Stimulated activated CD4-positive, alpha-beta T cell treated with anti-CD3 and anti-CD28 coated beads, Interleukin-4, amount 100 ng/mL, for 4 hours (primary cell): ENCODE results near the gene CCDC134.
"Not testable (repeated sequence)": the region's sequence is repeated elsewhere in the genome, so short reads cannot be mapped to it uniquely, and the experiment has no call there.

Source experiments
- DNase-seq, 2 experiments: peaks; one replicate each; pipeline ENCODE4 v3.0.0-alpha.2; 2020

The CCDC134 gene

DNA sequence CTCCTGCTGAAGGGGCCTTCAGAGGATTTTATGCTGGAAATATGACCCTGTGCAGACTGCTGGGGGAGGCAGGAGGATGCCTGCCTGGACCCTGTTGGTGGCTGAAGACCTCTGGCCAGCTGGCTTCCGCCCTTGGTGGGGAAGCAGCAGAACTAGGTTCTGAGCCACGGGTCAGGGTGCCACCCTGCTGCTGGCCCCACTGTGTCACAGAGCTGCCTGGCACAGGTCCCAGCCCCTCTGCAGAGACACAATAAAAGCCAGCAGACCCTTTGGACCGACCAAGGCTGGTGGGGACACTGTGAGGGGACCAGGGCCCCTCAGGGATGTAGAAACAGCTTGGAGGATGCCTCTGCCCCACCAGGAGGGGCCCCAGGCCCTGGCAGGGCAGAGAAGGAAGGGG is 25.5 kb downstream of the CCDC134 start:
- DNase-seq: no peak

DNA sequence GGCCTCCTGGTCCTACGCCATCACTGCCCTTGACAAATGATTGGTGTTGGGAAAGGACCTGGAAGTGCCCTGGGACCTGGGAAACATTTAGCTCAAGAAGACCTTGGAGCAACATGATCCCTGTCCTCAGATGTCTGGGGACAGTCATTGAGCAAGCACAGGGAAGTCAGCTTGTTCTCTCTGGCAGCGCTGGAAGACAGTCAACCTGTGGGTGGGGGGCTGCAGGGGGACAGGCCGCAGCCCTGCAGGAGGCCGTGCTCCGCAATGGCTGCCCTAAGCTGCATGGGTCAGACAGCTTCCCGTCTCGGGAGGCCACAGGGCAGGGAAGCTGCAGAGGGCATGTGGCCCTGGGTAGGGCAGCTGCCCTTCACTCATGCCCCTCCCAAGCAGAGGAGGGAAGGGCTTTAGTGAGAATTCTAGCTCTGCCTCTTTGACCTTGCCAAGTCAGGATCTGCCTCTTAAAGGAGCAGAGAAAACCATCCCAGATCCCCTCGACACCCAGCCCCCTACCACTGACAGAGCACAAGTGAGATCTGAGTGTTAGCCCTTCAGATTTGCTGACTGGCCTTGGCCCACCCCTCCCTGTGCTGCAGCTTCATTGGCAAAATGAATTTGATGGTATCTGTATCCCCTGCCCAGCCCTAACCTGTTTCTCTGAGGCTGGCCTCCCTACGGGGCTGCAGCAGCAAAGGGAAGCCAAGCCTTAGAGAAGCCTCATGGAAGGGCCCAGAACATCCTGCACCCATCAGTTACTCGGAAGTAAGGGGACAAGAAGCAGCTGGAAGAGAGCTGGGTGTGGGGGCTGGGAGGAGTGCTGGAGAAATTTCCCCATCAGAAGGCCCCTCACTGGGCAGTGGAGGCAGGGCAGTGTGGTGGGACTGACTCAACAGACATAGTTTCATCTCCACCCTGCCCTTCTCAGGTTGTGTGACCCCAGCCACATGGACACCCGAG is 26.2 kb downstream of the CCDC134 start:
- no peak for DNase-seq

DNA sequence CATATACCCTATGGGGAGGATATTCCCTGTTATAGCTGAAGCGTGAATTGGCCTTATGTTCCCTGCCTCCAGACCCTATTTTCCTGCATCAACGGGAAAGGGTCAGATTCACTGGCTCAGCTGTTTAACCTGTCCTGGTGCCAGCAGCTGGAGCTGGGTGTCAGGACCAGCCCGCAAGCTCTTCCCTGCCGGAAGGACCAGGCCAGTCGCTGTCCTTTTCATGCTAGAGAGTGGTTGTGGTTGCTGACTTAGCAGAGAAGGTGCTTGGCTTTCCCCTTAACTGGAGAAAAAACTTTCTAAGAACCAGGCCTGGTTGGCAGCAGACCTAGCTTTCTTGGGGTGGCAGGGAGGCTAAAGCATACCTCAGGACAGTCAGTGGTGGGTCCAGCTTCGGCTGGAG is 27.2 kb downstream of the CCDC134 start:
- DNase-seq: no peak

DNA sequence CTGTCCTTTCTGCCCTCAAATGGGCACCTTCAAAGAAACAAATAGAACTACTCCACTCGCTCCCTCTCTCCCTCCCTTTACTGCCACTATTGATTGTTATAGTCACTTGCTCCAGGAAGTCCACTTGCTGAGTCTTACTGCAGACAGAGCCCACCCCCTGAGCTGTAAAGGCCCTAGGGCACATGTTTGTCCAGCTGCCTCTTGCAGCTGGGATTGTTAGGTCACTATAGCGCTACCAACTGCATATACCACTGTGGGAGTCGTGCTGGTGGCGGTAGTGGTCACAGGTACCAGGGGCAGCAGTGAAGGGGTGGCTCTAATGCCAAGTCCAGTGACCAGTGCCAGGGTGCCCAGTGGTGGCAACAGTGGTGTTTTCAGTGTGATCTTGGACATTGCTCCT is 28.0 kb downstream of the CCDC134 start:
- no peak for DNase-seq

DNA sequence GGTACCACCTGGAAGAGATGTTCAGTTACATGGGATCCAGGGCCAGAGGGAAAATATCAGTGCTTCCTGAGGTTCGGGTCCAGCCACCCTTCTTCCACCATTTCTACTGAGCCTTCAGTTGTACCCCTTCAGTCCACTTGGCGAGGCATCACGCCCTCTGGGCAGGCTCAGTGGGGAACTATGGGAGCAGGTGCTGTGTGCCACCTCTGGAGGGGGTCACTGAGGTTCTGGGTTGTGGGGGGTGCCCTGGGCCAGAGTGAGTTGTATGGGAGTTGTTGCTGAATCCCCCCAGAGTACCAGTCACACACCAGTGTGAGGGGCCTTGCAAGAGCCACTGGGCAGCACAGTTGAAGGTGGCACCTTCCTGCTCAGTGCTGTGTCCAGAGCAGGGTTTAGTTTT is 29.7 kb downstream of the CCDC134 start:
- no peak for DNase-seq

DNA sequence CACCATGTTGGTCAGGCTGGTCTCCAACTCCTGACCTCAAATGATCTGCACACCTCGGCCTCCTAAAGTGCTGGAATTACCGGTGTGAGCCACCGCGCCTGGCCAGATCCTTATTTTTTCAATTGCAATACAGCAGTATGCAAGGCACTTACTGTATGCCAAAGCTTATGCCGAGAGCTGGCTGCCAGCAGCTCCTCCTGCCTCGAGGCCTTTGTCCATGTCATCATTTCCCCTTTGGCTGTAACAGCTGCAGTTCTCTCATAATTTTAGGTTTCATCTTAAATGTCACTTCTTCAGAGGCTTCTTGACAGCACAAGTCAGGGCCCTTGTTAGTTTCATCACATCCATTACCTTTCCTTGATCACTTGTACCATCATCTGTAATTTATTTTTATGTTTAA is 30.9 kb downstream of the CCDC134 start:
- DNase-seq: no peak

DNA sequence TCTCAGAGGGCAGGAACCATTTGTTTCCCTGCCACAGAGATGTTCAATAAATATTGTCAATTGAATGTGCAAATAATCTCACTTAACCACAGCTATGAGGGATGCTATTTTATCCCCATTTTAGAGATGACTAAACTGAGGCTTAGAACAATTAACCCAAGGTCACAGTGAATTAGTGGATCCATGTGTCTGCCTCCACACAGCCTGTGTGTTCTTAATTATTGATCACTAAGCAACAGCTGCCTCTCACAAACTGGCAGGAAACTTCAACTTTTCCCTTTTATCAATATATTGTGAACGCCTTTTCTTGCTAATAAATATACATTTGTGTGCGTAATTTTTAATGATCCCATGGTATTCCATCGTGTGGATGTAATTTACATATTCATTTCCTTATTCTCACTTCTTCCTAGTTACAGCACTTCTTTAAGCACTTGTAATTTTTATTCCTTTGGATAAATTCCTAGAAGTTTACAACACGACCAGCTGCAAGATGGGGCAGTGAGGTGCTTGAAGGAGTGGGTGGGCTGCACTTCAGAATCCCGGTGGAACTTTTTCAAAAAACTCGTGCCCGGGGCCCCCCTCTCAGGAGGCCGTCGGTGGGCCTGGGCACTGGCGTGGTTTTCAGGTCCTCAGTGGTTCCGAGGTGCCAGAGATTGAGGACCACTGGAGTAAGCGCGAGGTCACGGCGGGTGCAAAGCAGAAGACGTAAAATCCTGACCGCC is 31.5 kb downstream of the CCDC134 start:
- no peak for DNase-seq

DNA sequence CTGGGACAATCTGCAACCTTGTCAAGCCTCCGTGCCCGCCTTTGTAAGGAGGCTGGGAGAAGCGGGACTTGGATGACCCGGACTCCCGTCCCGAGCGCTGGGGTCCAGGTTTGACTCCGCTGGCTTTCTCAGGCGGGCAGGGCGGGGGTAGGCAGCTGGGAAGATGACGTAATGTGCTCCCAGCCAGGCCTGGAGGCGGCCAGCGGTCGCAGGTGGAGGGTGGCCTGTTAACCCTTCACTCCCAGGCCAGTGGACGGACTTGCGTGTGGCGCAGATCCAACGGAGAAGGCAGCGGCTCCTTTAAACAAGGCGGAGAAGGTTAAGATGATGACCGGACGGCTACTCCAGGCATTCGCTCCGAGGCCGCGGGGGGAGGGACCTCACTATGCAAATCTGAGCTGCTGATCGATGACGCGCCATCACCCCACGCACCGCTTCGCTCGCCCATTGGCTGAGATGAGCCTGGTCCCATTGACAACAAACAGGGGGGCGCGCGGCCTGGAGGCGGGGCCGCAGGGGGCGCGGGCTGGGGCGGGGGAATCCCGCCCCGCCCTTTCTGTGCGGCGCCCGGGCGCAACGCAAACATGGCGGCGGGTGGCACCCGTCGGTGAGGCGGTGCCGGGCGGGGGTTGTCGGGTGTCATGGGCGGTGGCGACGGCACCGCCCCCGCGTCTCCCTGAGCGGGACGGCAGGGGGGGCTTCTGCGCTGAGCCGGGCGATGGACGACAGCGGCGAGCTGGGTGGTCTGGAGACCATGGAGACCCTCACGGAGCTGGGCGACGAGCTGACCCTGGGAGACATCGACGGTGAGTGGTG is 32.3 kb downstream of the CCDC134 start, which contains the start of gene SREBF2:
Gene SREBF2, plus strand, starts transcription at position 553 of the 816 bp plus-strand sequence. Its CDS starts 166 bp downstream, at position 719.
- peak; percentile 98 to 99 for DNase-seq

DNA sequence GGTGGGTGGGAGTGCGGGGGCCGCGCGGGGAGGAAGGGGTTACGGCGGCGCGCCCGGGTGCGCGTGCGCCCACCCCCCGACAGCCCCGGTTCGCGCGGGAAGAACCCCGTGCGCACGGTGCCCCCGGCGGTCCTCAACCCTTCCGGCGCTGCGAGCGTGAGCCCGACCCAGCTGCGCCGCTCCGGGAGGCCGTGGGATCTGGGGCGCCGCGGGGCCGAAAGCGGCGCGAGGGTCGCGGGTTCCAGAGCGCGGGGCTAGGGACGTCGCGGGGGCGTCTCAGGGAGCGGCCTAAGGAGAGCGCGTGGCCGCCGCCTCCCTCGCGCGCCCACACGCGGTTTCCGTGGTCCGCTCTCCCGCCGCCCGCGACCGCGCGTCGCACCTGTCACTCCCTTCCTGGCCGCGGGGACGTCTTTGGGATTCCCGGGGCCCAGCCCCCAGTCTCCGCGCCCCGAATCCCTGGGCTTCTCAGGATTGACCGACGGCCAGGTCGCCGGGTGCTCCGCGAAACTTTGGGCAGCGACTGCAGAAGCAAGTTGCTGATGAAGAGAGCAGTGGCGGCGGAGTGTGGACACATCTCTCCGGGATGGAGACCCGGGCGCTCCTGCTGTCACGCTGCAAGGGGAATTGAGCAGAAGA is 33.0 kb downstream of the CCDC134 start:
- peak; percentile 30 to 41 for DNase-seq

DNA sequence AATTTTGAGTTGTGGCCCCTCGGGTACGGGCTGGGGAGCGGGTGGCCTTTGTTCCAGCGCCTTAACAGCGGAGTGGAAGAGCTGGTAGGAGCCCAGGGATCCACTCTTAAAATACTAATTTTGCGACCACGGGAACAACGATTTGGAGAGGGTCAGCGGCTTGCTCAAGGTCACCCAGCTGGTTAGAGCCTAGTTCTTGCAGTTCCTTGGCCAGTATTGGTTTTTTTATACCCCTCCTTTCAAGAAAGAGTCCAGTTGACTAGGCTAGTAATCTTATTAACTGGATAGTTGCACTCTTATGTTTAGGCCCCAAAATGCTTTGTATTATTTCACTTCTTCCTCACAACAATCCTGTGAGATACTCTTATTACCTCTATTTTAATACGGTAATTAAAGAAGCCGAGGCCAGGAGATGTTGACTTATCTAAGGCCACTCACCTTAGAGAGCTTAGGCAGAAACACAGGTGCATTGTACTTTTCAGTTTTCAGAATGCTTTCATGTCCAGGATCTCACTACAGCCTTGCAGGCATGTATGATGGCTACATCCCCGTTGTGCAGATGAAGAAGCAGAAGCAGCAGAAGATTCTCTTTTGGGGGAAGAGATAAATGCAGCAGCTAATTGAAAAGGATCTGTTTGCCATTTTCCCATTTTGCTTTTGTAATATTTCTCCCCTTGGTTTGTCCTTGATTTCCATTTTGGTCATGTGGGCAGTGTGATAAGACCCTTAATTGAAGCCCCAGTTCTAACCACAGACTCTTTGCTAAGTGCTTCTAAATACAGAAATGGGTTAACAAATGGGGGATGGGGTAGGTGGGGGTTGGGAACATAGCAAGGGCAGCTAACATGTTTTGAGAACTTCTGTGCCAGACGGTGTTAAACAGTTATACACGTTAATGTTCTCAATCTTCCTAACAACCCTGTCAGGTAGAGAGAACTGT is 33.8 kb downstream of the CCDC134 start:
- DNase-seq: no peak

DNA sequence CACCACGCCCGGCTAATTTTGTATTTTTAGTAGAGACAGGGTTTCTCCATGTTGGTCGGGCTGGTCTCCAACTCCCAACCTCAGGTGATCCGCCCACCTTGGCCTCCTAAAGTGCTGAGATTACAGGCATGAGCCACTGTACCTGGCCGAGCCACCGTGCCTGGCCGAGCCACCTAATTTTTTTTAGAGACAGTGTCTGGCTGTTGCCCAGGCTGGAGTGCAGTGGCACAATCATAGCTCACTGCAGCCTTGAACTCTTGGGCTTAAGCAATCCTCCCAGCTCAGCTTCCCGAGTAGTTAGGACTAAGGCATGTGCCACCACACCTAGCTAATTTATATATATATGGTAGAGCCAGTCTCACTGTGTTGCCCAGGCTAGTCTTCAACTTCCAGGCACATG is 35.0 kb downstream of the CCDC134 start:
- not testable (repeated sequence) for DNase-seq

DNA sequence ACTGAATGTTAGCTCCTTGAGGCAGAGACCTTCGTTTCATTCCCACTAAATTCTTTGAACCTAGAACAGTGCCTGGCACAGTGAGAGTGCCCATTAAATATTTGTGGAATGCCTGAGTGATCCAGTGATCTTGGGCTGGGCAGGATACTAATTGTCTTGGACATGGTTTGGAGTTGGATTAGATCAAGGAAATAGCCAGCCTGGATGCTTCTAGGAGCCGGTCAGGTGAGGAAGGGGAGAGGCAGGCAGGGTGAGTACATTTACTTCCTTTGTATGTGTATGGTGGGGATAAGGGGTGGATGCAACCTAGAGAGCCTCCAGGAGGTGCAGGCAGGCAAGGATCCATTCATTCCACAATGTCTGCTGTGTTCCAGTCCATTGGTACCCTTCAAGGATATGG is 36.1 kb downstream of the CCDC134 start:
- no peak for DNase-seq

DNA sequence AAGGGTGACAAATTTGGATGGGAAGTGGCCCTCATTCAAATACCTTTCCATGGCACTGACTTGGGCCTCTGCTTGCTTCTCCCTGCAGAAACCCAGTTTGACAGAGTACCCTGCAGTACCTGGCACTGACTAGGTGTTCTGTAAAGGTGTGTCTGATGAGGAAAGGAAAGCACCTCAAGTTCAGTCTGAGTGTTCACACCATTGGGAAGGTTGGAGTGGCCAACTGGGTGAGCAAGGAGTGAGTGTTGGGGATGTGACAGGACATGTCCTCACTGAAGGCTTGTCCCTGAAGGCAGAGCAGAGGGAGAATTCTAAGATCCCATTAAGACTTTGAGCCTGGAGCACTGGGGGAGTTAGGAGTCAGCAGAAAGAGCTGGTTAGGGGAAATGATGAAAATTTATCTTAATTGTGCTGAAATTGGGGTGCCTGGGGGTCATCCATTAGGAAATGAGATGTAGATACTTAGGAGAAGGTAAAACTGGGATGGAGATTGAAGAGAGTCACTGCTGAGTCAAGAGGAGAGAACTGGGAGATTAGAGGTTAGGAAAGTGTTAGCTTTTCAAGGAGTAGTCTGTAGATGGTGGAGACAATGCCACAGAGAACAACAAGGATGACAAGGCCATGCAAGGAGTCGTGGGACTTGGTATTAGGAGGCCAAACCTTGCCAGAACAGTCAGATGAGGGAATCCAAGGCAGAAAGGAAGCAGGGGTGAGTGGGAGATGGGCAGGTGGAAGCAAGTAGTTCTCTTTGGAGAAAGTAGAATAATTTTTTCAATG is 38.6 kb downstream of the CCDC134 start:
- DNase-seq: no peak

DNA sequence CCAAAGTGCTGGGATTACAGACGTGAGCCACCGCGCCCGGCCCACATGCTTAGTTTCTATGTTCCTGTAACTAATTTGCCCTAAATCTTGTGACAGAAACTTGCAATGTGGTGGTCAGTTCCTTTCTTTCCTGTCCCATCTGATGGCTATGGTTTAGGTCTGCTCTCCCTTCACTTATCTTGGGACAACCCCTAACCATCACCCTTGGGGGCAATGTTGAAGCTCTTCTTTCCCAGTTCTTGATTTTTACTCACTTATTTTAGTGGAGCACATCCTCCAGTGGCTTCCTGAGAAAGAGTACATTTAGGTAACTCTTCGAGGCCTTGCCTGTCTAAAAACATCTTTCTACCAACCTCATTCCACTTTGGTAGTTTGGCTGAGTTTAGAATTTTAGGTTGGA is 39.7 kb downstream of the CCDC134 start:
- no peak for DNase-seq

DNA sequence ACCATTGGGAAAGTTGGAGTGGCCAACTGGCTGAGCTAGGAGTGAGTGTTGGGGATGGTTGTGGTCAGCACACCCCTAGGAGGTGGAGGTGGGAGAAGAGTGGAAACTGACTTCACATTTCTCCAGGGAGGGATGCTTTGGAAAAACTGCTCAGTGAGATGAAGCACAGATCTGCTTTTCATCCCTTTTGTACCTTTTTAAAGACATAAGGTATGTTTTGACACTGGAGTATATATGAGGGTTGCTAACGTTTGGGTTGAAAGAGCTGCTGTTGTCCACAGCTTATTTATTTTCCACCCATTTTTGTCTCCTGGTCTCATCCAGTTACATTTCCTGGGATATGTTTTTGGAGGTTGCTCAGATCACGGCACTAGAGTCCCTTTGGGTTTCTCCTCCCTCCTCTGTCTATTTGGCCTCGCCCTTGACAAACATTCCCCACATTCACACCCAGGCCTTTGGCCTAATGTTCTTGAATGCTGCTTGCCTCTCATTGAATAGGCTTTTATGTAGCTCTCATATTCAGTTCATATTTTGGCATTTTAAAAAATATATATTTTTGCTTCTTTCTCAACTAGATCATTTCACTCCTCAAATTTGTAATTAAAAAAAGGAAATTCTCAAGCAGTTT is 40.7 kb downstream of the CCDC134 start:
- no peak for DNase-seq

DNA sequence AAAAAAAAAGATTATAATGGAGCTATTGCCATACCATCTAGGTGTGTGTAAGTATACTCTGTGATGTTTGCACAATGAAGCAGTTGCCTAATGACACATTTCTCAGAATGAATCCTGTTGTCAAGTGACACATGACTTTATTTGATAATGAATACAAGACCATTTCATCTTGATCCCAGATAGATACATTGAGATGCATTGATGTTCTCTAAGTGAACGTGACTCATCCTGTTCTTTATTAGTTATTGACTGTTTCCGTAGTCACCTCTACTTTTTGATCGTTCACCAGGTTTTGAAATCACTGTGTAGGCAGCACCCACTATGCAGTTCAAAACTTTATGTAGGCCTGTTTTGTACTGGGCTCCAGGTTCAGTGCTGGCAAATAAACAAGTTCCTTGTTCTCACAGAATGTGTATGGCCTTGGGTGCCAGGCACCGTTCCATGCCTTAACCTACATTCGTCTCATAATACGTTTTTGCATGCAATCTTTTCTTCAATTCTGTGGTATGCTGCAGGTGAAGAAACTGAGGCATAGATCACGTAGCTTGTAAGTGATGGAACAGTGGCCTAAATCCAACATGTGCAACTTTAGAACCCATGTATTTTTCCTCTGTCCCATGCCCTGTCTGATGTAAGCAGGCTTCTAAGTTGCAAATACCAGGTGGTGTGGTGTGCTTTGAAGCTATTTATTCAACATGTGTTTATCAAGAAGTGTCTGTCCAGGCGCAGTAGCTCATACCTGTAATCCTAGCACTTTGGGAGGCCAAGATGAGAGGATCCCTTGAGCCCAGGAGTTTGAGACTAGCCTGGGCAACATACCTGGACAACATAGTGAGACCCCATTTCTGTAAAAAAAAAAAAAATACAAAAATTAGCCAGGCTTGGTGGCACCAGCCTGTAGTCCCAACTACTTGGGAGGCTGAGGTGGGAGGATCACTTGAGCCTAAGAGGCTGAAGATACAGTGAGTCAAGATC is 42.8 kb downstream of the CCDC134 start:
- DNase-seq: no peak

DNA sequence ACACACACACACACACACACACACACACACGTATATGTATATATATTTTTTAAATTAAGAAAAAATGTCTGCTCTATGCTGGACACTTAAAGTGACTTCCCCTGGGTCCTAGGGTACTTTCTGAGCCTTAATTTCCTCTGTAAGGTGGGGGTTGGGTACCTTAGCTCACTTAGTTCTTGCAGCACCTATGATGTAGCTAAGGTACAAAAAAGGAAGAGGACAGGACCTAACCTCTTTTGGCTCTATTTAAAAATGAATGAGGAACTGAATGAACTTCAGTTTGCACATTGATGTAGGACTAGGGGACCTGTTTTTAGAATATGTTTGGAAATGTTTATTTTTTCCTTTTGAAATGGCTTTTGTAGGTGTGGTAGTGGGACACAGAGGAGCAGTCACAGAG is 43.6 kb downstream of the CCDC134 start:
- DNase-seq: no peak

DNA sequence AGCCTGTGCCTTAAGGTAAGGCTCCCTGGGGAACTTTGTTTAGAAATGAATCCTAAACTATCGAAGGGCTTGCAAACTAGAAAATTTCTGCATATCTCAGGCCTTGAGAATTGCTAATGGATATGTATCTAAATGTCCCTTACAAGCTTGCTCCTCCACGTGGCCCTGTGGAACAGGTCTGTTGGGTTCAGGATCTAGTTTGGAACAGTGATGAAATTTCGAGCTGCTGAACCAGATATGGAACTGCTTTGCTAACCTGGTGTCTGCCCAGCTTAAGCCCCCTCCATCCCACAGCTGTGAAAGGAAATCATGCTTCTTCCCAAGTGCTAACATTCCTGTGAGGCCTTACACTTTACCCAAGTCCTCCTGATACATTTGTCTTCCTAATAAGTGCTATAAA is 44.0 kb downstream of the CCDC134 start:
- DNase-seq: no peak
